GM12872 (cell line): Measurements from ENCODE around the gene CDS1.

Experiments
- TF ChIP-seq, protein P1 (sequence below): IDR thresholded peaks from 3 replicates; pipeline ENCODE4 v1.5.1; 2011; ENCODE audit warnings: low read depth, mild to moderate bottlenecking, low read length, moderate library complexity; ENCODE audit not compliant: insufficient read depth

Gene CDS1

DNA sequence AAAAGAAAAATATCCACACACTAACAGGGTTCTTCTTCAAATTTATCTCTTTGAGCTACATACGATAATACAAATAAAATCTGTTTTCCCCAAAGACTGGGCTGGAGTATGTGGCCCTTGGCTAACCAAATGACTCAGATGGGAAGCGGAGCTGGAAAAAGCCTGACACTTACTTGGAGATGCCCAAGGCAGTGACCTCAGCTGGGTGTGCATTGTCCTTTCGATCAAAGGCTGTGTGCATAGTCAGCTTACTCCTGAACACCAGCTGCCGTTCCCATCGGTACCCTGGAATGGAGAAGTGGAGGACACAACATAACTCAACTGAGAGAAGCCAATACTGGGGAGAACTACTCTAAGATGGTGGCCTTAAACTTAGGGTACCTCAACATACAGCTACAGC is 95.1 kb downstream of the CDS1 start:
- TF ChIP-seq, protein P1, sequence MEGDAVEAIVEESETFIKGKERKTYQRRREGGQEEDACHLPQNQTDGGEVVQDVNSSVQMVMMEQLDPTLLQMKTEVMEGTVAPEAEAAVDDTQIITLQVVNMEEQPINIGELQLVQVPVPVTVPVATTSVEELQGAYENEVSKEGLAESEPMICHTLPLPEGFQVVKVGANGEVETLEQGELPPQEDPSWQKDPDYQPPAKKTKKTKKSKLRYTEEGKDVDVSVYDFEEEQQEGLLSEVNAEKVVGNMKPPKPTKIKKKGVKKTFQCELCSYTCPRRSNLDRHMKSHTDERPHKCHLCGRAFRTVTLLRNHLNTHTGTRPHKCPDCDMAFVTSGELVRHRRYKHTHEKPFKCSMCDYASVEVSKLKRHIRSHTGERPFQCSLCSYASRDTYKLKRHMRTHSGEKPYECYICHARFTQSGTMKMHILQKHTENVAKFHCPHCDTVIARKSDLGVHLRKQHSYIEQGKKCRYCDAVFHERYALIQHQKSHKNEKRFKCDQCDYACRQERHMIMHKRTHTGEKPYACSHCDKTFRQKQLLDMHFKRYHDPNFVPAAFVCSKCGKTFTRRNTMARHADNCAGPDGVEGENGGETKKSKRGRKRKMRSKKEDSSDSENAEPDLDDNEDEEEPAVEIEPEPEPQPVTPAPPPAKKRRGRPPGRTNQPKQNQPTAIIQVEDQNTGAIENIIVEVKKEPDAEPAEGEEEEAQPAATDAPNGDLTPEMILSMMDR = no peak

DNA sequence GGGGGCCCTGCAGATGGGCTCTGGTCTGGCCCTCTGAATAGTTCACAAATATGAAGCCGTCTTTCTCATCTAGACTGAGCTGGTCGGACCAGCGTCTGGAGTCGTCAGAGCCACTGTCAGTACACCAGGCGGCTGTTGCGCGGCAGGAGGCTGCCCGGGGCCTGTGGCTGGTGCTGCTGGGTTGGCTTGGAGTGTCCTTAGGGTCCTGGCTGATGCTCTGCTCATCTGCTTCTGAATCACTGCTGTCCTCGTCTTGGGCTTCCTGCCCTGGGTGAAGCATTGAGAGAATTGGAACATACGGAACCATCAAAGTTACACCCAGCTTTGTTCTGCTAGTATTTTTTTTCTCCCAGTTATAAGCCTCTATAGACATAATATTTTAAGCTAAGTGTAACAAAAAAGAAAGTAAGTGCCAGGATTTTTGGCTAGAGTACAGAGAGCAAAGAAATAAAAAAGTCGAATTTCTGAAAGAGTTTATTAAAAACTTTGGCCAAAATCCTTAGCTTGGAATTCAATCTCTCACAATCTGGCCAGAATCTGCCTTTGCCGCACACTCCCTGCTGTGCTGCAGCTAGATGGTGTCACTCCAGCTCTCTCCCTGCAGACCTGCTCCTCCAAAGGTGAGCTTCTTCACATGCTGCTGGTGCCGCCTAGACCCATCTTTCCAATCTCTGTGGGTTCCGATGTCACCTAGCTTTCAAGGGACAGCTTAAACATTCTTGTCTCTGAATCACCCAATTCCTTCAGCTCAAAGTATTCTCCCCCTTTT is 96.2 kb downstream of the CDS1 start:
- TF ChIP-seq, protein P1 = no peak

- TF ChIP-seq, protein P1 = no peak
Observed at GRCh38 chr4:84680956-84681355, 98.0 kb downstream of the CDS1 start.

DNA sequence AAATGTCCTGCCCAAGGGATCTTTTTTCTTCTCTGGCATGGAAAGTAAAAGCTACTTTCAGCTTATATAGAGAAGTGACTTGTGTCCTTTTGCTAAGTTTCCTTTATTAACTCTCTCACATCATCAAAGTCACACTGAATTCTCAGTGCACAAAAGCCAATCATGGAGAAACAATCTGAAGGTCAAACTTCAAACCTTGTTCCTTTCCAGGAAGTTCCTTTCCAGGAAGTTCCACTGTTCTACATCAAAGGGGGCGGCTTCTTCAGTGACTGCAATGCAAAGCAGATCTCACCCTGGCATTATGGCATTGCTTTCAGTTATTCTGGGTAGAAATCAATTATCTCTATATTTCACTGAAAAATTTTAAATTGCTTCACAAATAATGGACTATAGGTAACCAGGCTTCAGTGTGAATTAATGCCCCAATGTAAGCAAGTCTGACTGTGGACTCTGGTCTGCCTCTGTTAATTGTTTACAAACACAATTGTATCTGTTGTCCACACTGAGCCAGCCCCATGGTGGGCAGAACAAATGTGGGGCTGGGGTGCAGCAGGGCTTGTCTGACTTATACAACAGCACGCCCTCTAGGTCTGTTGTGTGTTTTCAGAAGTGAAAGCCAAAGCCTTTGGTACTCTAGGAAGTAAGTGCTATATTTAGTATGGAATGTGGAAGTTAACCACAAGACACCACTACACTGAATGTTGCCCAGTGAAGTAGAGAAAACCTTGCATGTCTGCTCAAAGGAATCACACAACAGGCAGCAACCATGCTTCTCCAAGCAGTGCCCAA is 98.8 kb downstream of the CDS1 start:
- TF ChIP-seq, protein P1 = no peak

- TF ChIP-seq, protein P1 = no peak
Observed at GRCh38 chr4:84683064-84683850, 100.3 kb downstream of the CDS1 start.

GRCh38 chr4:84684361-84684760 is 101.4 kb downstream of the CDS1 start:
- TF ChIP-seq, protein P1 = no peak

DNA sequence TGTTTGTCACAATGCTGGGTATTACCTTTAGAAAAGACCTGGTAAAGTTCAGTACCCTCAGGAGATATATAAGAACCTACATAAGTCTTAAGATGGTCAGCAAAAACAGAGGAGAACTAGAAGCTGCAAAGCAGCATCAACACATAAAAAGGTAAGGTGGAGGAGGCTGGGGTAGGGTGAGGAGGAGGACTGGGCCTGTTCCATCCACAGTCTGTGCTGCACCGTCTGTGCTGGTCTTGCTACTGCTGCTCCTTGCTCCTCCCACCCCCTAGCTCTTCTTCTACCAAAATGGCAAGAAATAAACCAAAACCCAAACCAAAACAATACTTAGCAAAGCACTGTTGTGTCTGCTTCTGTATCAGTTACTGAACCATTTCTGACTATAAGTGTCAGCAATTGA is 102.2 kb downstream of the CDS1 start:
- TF ChIP-seq, protein P1 = no peak
